Renal pelvis (tissue), 12 donors: ENCODE data around the gene COPS2. TPM values are rescaled to one million over a fixed set of nuclear protein-coding genes. Genes with fewer than 3 reads are reported as not detected.
"Not testable (repeated sequence)": the region's sequence is repeated elsewhere in the genome, so short reads cannot be mapped to it uniquely, and the experiment has no call there.

Experiments
- DNase-seq: peaks from one replicate; pipeline ENCODE4 v3.0.0-alpha.2; 2013
- long read RNA-seq, 16 experiments: transcript quantifications; one replicate each; lab custom pipeline, GENCODE V29; 2026
- polyA plus RNA-seq, 3 donors: library from polyadenylated mRNA; unstranded; fragments of 120-200 nt; gene quantifications; one replicate each; pipeline ENCODE4 v1.2.1, GENCODE V29; 2013; ENCODE audit not compliant: insufficient read length in 3 of 3

The COPS2 gene
- 10 to 100 TPM; 85.3 to 96.1 (median 94.3) TPM for polyA plus RNA-seq
- long read RNA-seq, donor 1, full-length matches to known transcripts, result 14 of 35 reads
- long read RNA-seq, donor 1, partial matches to known transcripts, result 21 of 35 reads
- long read RNA-seq, donor 1, other reads (novel, unspliced or antisense), result 0 of 35 reads
- long read RNA-seq, donor 2, full-length matches to known transcripts, result 30 of 30 reads
- long read RNA-seq, donor 2, partial matches to known transcripts, result 0 of 30 reads
- long read RNA-seq, donor 2, other reads (novel, unspliced or antisense), result 0 of 30 reads
- long read RNA-seq, donor 3, full-length matches to known transcripts, result 28 of 45 reads
- long read RNA-seq, donor 3, partial matches to known transcripts, result 17 of 45 reads
- long read RNA-seq, donor 3, other reads (novel, unspliced or antisense), result 0 of 45 reads
- long read RNA-seq, donor 4, full-length matches to known transcripts, result 20 of 31 reads
- long read RNA-seq, donor 4, partial matches to known transcripts, result 11 of 31 reads
- long read RNA-seq, donor 4, other reads (novel, unspliced or antisense), result 0 of 31 reads
- long read RNA-seq, donor 5, full-length matches to known transcripts, result 3 of 3 reads
- long read RNA-seq, donor 5, partial matches to known transcripts, result 0 of 3 reads
- long read RNA-seq, donor 5, other reads (novel, unspliced or antisense), result 0 of 3 reads
- long read RNA-seq, donor 6, full-length matches to known transcripts, result 27 of 27 reads
- long read RNA-seq, donor 6, partial matches to known transcripts, result 0 of 27 reads
- long read RNA-seq, donor 6, other reads (novel, unspliced or antisense), result 0 of 27 reads
- long read RNA-seq, donor 7, full-length matches to known transcripts, result 9 of 9 reads
- long read RNA-seq, donor 7, partial matches to known transcripts, result 0 of 9 reads
- long read RNA-seq, donor 7, other reads (novel, unspliced or antisense), result 0 of 9 reads
- long read RNA-seq, donor 8, full-length matches to known transcripts, result 4 of 4 reads
- long read RNA-seq, donor 8, partial matches to known transcripts, result 0 of 4 reads
- long read RNA-seq, donor 8, other reads (novel, unspliced or antisense), result 0 of 4 reads
- long read RNA-seq, donor 9, full-length matches to known transcripts, result 24 of 32 reads
- long read RNA-seq, donor 9, partial matches to known transcripts, result 8 of 32 reads
- long read RNA-seq, donor 9, other reads (novel, unspliced or antisense), result 0 of 32 reads
- long read RNA-seq, donor 10, full-length matches to known transcripts, result 20 of 20 reads
- long read RNA-seq, donor 10, partial matches to known transcripts, result 0 of 20 reads
- long read RNA-seq, donor 10, other reads (novel, unspliced or antisense), result 0 of 20 reads
- long read RNA-seq, donor 11, full-length matches to known transcripts, result 11 of 11 reads
- long read RNA-seq, donor 11, partial matches to known transcripts, result 0 of 11 reads
- long read RNA-seq, donor 11, other reads (novel, unspliced or antisense), result 0 of 11 reads
- long read RNA-seq, donor 12, full-length matches to known transcripts, result 30 of 54 reads
- long read RNA-seq, donor 12, partial matches to known transcripts, result 24 of 54 reads
- long read RNA-seq, donor 12, other reads (novel, unspliced or antisense), result 0 of 54 reads
- long read RNA-seq, donor 13, full-length matches to known transcripts, result 12 of 12 reads
- long read RNA-seq, donor 13, partial matches to known transcripts, result 0 of 12 reads
- long read RNA-seq, donor 13, other reads (novel, unspliced or antisense), result 0 of 12 reads
- long read RNA-seq, donor 14, result 0 reads
- long read RNA-seq, donor 15, result 0 reads
- long read RNA-seq, donor 16, full-length matches to known transcripts, result 30 of 30 reads
- long read RNA-seq, donor 16, partial matches to known transcripts, result 0 of 30 reads
- long read RNA-seq, donor 16, other reads (novel, unspliced or antisense), result 0 of 30 reads

- peak; percentile 99 for DNase-seq
Measured at GRCh38 chr15:49155110-49155833, at the start of gene COPS2. TSS of gene COPS2 (minus strand) at chr15:49155599. CDS start at chr15:49155578, 21 bp downstream.

GRCh38 chr15:49200347-49200746 lies 44.9 kb upstream of the COPS2 start:
- no peak for DNase-seq

DNA sequence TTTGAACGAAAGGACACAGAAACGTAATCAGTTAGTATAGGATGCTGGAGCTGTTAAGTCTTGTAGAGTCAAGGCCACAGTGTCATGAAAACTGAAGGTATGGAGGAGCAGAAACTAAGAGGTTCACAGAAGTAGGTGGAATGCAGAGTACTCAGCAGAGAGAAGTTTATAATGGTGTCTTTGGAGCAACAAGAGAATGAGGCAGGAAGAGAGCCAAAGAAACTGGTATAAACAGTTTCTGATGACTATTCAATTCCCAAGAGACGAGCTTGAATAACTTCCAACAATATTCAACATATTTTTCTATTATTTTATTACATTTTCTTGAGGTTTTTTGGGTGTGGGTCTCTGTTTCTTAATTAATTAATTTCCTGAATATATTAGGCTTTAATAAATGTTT lies 44.3 kb upstream of the COPS2 start:
- no peak for DNase-seq

- no peak for DNase-seq
Measured at GRCh38 chr15:49196856-49197255, 41.5 kb upstream of the COPS2 start.

- no peak for DNase-seq
Measured at GRCh38 chr15:49191892-49192291, 36.5 kb upstream of the COPS2 start.

GRCh38 chr15:49190586-49190985 lies 35.2 kb upstream of the COPS2 start:
- no peak for DNase-seq

GRCh38 chr15:49189631-49190030 lies 34.2 kb upstream of the COPS2 start:
- no peak for DNase-seq

GRCh38 chr15:49188933-49189332 lies 33.5 kb upstream of the COPS2 start:
- no peak for DNase-seq

GRCh38 chr15:49187549-49188245 lies 32.3 kb upstream of the COPS2 start:
- no peak for DNase-seq

DNA sequence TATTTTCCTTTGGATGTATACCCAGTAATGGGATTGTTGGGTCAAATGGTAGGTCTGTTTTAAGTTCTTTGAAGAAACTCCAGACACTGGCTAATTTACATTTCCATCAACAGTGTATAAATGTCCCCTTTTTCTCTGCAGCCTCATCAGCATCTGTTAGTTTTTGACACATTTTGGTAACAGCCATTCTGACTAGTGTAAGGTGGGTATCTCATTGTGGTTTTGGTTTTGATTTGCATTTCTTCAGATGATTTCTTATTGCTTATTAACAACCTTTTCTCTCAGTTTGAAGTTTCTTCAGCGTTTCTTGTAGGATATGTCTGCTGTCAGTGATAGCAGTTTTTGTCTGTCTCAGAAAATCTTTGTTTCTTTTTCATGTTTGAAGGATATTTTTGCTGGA lies 30.1 kb upstream of the COPS2 start:
- no peak for DNase-seq

- DNase-seq, result not testable (repeated sequence)
Measured at GRCh38 chr15:49183741-49184140, 28.3 kb upstream of the COPS2 start.

DNA sequence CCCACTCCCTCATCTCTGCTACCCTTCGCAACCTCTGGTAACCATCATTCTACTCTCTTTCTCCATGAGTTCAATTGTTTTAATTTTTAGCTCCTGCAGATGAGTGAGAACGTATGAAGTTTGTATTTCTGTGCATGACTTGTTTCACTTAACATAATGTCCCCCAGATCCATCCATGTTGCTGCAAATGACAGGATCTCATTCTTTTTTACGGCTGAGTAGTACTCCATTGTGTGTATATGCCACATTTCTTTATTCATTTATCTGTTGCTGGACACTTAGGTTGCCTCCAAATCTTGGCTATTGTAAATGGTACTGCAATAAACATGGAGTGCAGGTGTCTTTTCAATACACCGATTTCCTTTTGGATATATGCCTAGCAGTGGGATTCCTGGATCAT lies 26.7 kb upstream of the COPS2 start:
- DNase-seq, result no peak

- no peak for DNase-seq
Measured at GRCh38 chr15:49179433-49180190, 24.2 kb upstream of the COPS2 start.

- DNase-seq, result no peak
Measured at GRCh38 chr15:49178497-49178896, 23.1 kb upstream of the COPS2 start.

DNA sequence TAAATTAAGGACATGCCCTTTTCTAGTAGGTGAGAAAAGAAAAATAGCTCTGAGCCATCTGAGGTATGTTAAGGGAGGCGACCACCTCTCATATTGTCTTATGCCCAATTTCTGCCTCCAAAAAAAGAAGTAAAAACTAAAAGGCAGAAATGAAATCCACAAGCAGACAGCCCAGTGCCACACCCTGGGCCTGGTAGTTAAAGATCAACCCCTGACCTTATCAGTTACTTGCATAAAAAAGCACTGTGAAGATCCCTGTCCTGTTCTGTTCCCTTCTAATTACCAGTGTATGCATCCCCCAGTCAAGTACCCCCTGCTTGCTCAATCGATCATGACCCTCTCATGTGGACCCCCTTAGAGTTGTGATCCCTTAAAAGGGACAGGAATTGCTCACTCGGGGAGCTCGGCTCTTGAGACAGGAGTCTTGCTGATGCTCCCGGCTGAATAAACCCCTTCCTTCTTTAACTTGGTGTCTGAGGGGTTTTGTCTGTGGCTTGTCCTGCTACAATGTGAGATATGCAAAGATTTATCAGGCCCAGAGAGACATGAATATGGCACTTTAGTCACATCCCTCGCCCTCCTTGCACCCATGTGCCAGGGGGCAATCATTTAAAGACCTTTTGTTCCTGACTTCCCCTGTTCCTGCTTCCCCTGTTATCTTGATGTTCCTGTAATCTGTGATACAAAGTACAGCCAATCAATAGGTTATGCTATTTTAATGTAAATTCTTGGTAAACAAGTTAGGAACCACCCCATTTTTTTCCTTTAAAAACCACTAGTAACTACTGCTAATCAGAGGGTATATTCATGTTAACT lies 20.4 kb upstream of the COPS2 start:
- DNase-seq, result not testable (repeated sequence)

DNA sequence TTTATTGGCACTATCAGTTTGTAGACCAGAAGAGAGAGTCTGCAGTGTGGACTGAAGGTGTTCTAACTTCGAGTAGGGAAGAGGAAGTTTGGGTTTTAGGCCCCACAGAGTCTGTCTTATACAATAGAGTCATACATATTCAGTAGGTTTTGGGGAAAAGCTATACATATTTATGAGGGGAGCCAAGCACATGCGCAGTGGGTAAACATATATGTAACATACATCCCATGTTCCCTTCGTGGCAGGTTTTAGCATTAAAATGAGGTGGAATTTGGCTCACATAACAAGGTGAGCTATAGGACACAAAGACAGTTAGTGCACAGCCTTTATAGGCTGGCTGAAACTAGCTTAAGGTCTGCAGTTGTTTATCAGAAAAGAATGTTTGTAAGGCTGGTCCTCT lies 19.5 kb upstream of the COPS2 start:
- DNase-seq, result no peak

DNA sequence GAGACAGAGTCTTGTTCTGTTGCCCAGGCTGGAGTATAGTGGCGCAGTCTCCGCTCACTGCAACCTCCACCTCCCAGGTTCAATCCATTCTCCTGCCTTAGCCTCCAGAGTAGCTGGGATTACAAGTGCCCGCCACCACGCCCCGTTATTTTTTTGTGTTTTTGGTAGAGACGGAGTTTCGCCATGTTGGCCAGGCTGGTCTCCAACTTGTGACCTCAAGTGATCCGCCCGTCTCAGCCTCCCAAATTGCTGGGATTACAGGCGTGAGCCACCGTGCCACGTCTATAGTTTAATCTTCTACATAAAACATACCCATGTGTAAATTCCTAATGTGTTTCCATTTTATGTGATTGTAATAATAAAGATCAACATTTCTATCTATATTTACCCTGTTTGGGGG lies 16.4 kb upstream of the COPS2 start:
- no peak for DNase-seq
